Muscle layer of duodenum (tissue), 2 donors: Measurements from ENCODE around the gene ANKRD65.
"Not testable (repeated sequence)": the region's sequence is repeated elsewhere in the genome, so short reads cannot be mapped to it uniquely, and the experiment has no call there.

Source experiments
- H3K27ac ChIP-seq: one replicate; pipeline ENCODE4 v1.7.0; 2013; ENCODE audit warnings: mild to moderate bottlenecking, low read length
- H3K27me3 ChIP-seq: one replicate; pipeline ENCODE4 v1.7.0; 2013; ENCODE audit warnings: low read depth, mild to moderate bottlenecking, control low read depth, low read length
- H3K36me3 ChIP-seq, 2 donors: one replicate each; pipeline ENCODE4 v1.7.0; 2013; ENCODE audit warnings: low read length in 2 of 2, control low read depth in 1 of 2, mild to moderate bottlenecking in 1 of 2; ENCODE audit not compliant: insufficient read depth in 2 of 2, control insufficient read depth in 1 of 2
- H3K4me1 ChIP-seq, 2 donors: one replicate each; pipeline ENCODE4 v1.7.0; 2013; ENCODE audit warnings: low read length in 2 of 2, mild to moderate bottlenecking in 2 of 2, control low read depth in 1 of 2, moderate library complexity in 1 of 2; ENCODE audit not compliant: insufficient read depth in 2 of 2, control insufficient read depth in 1 of 2
- H3K4me3 ChIP-seq, 2 donors: one replicate each; pipeline ENCODE4 v1.7.0; 2013; ENCODE audit warnings: low read length in 2 of 2, low read depth in 1 of 2, mild to moderate bottlenecking in 1 of 2
- H3K9me3 ChIP-seq, 2 donors: one replicate each; pipeline ENCODE4 v1.7.0; 2013; ENCODE audit warnings: low read length in 2 of 2, control low read depth in 1 of 2, mild to moderate bottlenecking in 1 of 2; ENCODE audit not compliant: control insufficient read depth in 1 of 2
- donor health status: healthy.

ANKRD65 gene

DNA sequence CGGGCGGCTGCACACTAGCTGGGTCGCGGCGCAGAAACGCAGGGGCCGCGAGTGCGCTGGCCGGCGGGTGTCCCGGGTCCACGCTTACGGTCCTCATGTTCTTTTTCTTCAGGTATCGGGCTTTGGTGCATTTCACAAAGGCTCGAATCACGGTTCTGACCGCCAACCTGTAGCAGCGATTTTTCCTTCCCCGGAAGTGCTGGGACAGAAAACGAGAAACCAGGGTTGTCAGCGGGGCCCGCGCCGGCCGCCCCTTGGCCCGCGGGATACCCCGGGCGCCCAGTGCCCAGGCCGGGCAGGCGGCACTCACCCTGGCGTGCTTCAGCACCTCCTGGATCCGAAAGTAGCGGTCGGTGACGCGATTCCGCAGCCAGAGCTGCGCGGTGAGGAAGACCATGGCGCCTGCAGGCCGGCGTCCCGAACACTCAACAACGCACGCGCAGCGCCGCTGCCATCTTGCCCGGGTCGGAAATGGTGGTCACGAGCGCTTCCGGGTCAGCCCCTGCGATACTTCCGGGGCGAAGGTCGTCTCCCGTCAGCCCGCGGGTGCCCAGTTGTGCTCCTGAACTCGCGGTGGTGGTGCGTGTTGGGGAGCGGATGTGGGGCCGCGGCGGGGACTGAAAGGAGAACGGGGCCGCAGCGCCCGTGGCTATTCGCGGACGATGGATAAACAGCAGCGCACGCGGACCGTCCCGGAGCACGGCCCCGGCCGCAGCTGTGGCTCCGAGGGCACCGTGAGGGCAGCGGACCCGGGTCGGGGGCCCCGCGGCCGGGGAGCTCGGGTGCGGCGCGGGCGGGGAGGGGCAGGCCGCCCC lies 14.0 kb downstream of the ANKRD65 start, which contains the start of gene MRPL20:
MRPL20 (minus strand) TSS at position 473 of the 815 bp plus-strand sequence; CDS start at position 397, 76 bp downstream.
- H3K9me3 ChIP-seq = no peaks in the 10 kb centered on the region
- peaks cover 14 to 32% of the 10 kb centered on the region in 2 donors for H3K4me1 ChIP-seq
- peak within 1 kb of the TSS; percentile 79 to 98 for H3K4me3 ChIP-seq
- H3K27me3 ChIP-seq = no peaks in the 10 kb centered on the region
- peaks cover 18 to 32% of the 10 kb centered on the region in 2 donors for H3K36me3 ChIP-seq
- peak within 1 kb of the TSS; percentile 80 for H3K27ac ChIP-seq

DNA sequence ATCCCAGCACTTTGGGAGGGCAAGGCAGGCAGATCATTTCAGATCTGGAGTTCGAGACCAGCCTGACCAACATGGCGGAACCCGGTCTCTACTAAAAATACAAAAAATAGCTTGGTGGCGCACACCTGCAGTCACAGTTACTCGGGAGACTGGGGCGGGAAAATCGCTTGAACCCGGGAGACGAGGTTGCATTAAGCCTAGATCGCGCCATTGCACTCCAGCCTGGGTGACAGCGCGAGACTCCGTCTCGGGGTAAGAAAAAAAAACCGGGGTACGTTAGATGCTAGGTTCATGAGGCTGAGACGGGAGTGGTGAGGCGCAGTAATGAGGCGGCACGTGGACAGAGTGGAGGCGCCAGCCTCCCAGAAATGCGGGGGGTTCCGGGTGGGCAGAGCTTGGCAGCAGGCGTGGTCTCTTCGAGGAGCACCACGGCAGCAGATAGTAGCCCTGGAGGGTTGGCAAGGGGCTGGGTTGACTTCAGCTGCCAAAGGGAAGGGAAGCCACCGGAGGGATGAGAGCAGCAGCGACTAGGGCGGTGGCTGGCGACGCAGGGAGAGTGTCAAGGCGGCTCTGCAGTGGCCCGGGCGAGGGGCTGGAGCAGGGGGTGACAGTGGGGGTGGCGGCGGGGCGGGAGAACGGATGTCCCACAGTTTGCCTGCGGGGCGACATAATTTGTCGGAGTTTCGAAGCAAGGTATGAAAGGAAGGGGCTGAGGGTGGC lies 14.8 kb downstream of the ANKRD65 start:
- H3K27me3 ChIP-seq = no peaks in the 10 kb centered on the region
- H3K9me3 ChIP-seq = no peaks in the 10 kb centered on the region
- H3K27ac ChIP-seq = peak overlapping the region; percentile 80
- H3K4me3 ChIP-seq = peak overlapping the region; percentile 79 to 98
- peaks cover 14 to 32% of the 10 kb centered on the region in 2 donors for H3K4me1 ChIP-seq
- peaks cover 26 to 40% of the 10 kb centered on the region in 2 donors for H3K36me3 ChIP-seq

DNA sequence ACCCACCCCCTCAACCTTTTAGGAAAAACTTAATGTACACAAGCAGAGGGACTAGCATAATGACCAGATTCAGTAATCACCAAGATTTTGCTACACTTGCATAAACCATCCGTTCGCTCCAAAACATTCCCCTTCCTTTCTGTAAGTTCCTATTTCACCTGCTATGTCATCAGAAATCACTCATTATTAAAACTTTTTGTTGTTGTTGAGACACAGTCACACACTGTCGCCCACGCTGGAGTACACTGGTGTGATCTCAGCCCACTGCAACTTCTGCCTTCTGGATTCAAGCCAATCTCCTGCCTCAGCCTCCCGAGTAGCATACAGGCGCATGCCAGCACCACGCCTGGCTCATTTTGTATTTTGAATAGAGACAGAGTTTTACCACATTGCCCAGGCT lies 17.4 kb downstream of the ANKRD65 start:
- Histone ChIP-seq H3K27me3 (no peaks in the 10 kb centered on the region), H3K4me3 (no peak overlapping the region), H3K27ac (no peak overlapping the region), H3K4me1 (peaks cover 24 to 41% of the 10 kb centered on the region in 2 donors), H3K9me3 (no peaks in the 10 kb centered on the region), H3K36me3 (peaks cover 26 to 48% of the 10 kb centered on the region in 2 donors)

DNA sequence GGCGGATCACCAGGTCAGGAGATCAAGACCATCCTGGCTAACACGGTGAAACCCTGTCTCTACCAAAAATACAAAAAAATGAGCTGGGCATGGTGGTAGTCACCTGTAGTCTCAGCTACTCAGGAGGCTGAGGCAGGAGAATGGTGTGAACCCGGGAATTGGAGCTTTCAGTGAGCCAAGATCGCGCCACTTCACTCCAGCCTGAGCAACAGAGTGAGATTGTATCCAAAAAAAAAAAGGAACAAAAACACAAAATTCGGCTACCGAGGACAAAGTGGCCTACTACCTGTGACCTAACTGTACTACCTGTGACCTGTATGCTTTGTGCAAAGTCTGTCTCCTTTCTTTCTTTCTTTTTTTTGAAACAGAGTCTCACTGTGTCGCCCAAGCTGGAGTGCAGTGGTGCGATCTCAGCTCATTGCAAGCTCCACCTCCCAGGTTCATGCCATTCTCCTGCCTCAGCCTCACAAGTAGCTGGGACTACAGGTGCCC lies 18.1 kb downstream of the ANKRD65 start:
- peaks cover 26 to 51% of the 10 kb centered on the region in 2 donors for H3K36me3 ChIP-seq
- peaks cover 25 to 40% of the 10 kb centered on the region in 2 donors for H3K4me1 ChIP-seq
- not testable (repeated sequence) for H3K4me3 ChIP-seq, H3K27ac ChIP-seq, H3K27me3 ChIP-seq, H3K9me3 ChIP-seq

DNA sequence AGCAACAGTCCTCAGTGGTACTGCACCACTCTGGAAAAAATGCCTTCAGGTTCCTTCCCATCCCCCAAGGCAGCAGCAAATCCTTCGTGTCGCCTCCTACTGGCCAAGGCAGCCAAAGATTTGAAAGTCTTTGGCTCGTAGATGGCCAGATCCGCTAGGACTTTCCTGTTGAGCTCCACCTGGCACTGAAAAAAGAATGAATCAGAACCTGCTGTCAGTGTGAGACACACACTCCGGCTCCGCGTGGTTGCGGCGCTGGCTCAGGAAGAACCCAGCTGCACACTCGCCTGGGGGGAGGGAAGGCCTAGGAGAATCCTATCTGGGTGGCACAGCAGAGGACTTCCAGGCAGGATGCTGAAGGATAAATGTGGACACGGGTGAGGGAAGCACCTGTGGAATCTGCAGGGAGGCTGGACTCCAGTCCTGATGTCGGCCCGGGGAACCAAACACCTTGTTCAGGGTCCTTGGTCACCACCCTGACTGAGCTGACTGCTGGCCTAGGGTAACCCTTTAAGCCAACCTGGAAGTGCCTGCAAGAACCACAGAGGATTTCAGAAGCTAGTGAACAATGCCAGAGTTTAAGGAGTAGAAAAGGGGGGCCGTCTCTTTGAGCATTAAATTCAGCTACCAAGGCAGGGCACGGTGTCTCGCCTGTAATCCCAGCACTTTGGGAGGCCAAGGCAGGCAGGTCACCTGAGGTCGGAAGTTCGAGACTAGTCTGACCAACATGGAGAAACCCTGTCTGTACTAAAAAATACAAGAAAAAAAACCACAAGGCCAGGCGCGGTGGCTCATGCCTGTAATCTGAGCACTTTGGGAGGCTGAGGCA lies 18.8 kb downstream of the ANKRD65 start:
- peaks cover 28 to 43% of the 10 kb centered on the region in 2 donors for H3K4me1 ChIP-seq
- no peak overlapping the region for H3K4me3 ChIP-seq
- peaks cover 28 to 58% of the 10 kb centered on the region in 2 donors for H3K36me3 ChIP-seq
- H3K9me3 ChIP-seq = no peaks in the 10 kb centered on the region
- H3K27me3 ChIP-seq = no peaks in the 10 kb centered on the region
- no peak overlapping the region for H3K27ac ChIP-seq

DNA sequence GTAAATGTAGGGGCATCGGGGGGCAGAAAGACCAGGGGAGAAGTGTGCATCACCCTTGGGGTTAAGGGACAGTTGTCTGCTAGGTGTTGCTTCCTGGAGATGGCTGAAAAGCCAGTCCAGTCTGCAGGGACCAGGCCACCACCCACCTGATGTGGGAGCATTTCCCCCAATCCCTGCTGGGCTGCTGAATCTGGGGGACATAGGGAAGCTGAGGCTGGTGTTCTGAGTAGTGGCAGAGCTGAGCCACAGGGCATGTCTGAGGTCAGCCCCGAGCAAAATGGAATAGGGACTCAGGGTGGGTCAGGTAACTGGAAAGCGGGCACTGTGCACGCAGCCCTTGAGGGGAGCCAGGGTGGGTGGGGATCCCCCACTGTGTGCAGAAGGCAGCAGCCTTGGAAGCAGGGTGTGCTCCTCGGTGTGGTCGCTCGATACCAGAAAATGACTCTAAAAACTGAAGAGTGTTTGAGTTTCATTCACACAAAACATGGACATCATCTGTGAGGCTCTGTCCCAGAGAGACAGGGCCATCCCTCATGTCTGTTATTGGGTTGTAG lies 19.5 kb downstream of the ANKRD65 start:
- Histone ChIP-seq H3K4me3 (no peak overlapping the region), H3K27me3 (no peaks in the 10 kb centered on the region), H3K4me1 (peaks cover 28 to 42% of the 10 kb centered on the region in 2 donors), H3K27ac (no peak overlapping the region), H3K36me3 (peaks cover 32 to 63% of the 10 kb centered on the region in 2 donors), H3K9me3 (no peaks in the 10 kb centered on the region)

DNA sequence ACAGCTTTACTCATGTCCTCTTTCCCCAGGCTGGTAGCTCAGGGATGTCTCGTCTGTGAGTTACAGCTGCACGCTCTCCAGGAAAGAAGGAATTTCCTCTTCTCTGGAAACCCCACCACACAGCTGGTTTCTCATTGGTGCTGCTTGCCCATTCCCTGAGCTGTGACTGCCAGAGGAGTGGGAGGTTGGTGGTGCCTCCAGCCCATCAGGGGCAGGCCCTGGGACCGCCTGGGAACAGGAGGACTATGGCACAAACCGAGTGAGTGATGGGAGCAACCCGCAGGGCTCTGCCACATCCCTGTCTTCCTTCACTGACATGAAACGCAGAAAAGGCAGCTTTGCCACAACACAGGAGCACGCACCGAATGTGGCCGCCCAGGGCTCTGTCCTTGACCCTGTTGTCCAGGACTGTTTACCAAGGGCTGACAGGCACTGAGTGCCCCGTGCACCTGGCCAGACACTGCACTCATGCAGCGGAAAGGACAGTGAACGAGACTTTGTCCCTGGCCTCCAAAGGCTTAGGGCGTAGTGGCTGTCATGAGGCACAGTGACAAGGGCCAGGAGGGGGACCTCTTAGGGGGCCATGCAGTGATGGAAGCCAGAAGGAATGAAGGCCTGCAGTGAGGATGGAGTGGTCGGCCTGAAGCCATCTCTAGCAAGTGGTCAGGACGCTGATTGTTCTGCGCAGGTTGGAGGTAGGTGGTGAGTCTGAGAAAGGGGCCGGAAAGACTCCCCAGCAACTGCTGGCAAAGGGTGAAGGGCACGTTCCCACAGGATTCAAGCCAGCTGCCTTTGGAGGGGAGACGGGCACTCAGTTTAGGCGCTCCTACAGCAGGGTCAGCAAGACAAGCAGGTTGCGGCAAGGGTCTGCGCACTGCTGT lies 20.3 kb downstream of the ANKRD65 start:
- Histone ChIP-seq H3K4me1 (peaks cover 23 to 35% of the 10 kb centered on the region in 2 donors), H3K9me3 (no peaks in the 10 kb centered on the region), H3K36me3 (peaks cover 32 to 64% of the 10 kb centered on the region in 2 donors), H3K27me3 (no peaks in the 10 kb centered on the region), H3K4me3 (peak overlapping the region; percentile 82 to 84), H3K27ac (peak overlapping the region; percentile 86)

DNA sequence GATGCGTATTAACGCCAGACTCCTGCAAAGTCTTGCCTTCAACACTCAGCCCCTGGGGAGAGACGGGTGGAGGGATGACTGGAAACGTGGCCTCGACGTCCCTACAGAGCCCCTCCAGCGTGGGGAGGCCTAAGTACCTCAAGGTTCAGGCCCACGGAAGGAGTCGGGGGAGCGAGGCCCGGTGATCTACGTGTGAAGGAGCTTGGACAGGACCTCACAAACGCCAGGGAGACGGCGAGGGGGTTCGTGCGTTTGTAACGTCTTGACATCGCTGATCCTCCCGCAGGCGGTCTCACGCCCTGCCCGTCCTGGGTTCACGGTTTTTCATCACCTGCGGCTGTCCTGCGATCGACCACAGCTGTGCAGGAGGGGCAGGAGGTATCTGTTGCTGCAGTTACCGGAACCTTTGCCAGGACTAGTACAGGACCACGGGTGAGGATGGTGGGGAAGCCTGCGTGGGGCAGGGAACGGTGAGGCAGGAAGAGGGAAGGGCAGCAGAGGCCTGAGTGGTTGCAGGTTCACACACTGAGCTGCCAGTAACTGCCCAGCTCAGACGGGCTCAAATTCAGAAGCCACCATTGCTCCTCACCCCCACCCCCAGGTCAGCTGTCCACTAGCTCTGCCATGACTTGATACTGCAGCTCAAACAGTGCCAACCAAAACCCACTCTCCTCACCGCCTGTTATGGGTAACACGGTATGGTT lies 21.1 kb downstream of the ANKRD65 start:
- H3K27ac ChIP-seq = peak overlapping the region; percentile 86
- H3K27me3 ChIP-seq = no peaks in the 10 kb centered on the region
- no peaks in the 10 kb centered on the region for H3K9me3 ChIP-seq
- peaks cover 32 to 65% of the 10 kb centered on the region in 2 donors for H3K36me3 ChIP-seq
- H3K4me1 ChIP-seq = peaks cover 18 to 33% of the 10 kb centered on the region in 2 donors
- H3K4me3 ChIP-seq = peak overlapping the region; percentile 82 to 84

DNA sequence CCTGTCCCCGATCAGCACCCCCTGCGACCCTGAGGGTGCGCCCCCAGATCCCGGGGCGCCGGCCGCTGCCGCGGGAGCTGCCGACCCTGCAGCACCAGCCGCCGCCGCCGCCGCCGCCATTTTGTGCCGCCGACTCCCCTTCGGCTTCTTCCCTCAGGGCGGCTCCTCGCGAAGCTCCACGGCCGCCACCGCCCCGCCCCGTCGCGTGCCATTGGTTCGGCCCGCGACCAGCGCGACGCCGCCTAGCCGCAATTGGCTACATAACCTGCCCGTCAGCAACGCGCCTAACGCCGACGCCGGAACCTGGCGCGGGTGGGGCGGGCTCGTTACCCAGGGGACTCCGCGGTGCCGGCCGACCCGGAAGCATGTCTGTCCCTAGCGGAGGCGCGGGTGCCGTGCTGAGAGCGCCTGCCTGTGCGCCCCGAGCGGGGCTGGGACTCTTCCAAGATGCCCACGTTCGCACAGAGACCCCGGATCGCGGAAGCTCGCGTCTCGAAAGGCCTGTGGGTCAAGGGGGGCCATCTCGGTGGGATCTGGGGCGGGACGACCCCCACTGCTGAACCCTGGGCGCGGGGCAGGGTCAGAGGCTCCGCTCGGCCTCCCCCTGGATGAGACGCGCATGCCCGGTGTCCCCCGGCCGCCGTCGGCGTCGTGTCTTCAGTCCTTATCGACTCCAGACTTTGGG lies 21.7 kb downstream of the ANKRD65 start, which contains the start of gene CCNL2:
CCNL2 (minus strand) TSS at position 149 of the 685 bp plus-strand sequence; CDS start at position 120, 29 bp downstream.
- H3K27me3 ChIP-seq = no peaks in the 10 kb centered on the region
- H3K4me3 ChIP-seq = peak within 1 kb of the TSS; percentile 82 to 84
- H3K36me3 ChIP-seq = peaks cover 34 to 61% of the 10 kb centered on the region in 2 donors
- no peaks in the 10 kb centered on the region for H3K9me3 ChIP-seq
- H3K4me1 ChIP-seq = peaks cover 18 to 34% of the 10 kb centered on the region in 2 donors
- peak within 1 kb of the TSS; percentile 86 for H3K27ac ChIP-seq
